WTC11 (cell line): Measurements from ENCODE around the gene KRT1. TPM values are rescaled to one million over a fixed set of nuclear protein-coding genes. Genes with fewer than 3 reads are reported as not detected.

Experiments used
- ATAC-seq: fragments of 200-7000 bp; cut with Tn5 transposase; 2 replicates; pipeline ENCODE4 v1.10.0; 2021; ENCODE audit warnings: mild to moderate bottlenecking, moderate library complexity
- CTCF ChIA-PET: fragments of 300-600 bp; sonication (Branson Sonifier 250); formaldehyde crosslinking; loops from one replicate; lab custom pipeline; 2021; ENCODE audit warnings: antibody characterized with exemption; lab: Charles Lee
- POLR2A ChIA-PET: fragments of 350-600 bp; sonication (Branson Sonifier 250); formaldehyde crosslinking; loops from one replicate; lab custom pipeline; 2021; ENCODE audit warnings: antibody characterized with exemption; lab: Charles Lee
- DNase-seq: peaks from one replicate; pipeline ENCODE4 v3.0.0; 2021; ENCODE audit warnings: low spot score
- H3K27ac Mint-ChIP-seq: 2 replicates; pipeline ENCODE4 v1.8.0; 2021; ENCODE audit warnings: mixed read lengths
- H3K27me3 Mint-ChIP-seq: 2 replicates; pipeline ENCODE4 v1.8.0; 2021; ENCODE audit warnings: low read depth, mild to moderate bottlenecking, moderate library complexity, mixed read lengths
- H3K36me3 Mint-ChIP-seq: 2 replicates; pipeline ENCODE4 v1.8.0; 2021; ENCODE audit warnings: mixed read lengths
- H3K4me1 Mint-ChIP-seq: 2 replicates; pipeline ENCODE4 v1.8.0; 2022; ENCODE audit warnings: mixed read lengths
- H3K4me3 Mint-ChIP-seq: 2 replicates; pipeline ENCODE4 v1.8.0; 2021; ENCODE audit warnings: mild to moderate bottlenecking, moderate library complexity, mixed read lengths
- H3K9me3 Mint-ChIP-seq: 2 replicates; pipeline ENCODE4 v1.8.0; 2021; ENCODE audit warnings: mixed read lengths
- ATF3 ChIP-seq: sonication (generic); formaldehyde crosslinking; conservative IDR thresholded peaks from 2 replicates; pipeline ENCODE4 v1.8.1; 2022; ENCODE audit warnings: mild to moderate bottlenecking, missing genetic modification reagents
- E2F5 ChIP-seq: sonication (generic); formaldehyde crosslinking; IDR thresholded peaks from 2 replicates; pipeline ENCODE4 v1.8.1; 2022; ENCODE audit warnings: mild to moderate bottlenecking, moderate library complexity, missing genetic modification reagents
- ELF4 ChIP-seq: sonication (generic); formaldehyde crosslinking; IDR thresholded peaks from 2 replicates; pipeline ENCODE4 v1.8.1; 2022; ENCODE audit warnings: low read depth, mild to moderate bottlenecking, moderate library complexity, missing genetic modification reagents
- ESRRA ChIP-seq: sonication (generic); formaldehyde crosslinking; IDR thresholded peaks from 2 replicates; pipeline ENCODE4 v1.8.1; 2022; ENCODE audit warnings: mild to moderate bottlenecking, missing genetic modification reagents, borderline replicate concordance
- FOXP1 ChIP-seq: sonication (generic); formaldehyde crosslinking; IDR thresholded peaks from 2 replicates; pipeline ENCODE4 v1.8.0; 2022; ENCODE audit warnings: missing genetic modification reagents, mild to moderate bottlenecking, moderate library complexity, borderline replicate concordance
- GABPB1 ChIP-seq: sonication (generic); formaldehyde crosslinking; IDR thresholded peaks from 2 replicates; pipeline ENCODE4 v1.8.1; 2023; ENCODE audit warnings: mild to moderate bottlenecking, missing genetic modification reagents
- GTF2I ChIP-seq: fragments of 250-450 bp; sonication (Bioruptor Pico); conservative IDR thresholded peaks from 2 replicates; pipeline ENCODE4 v1.4.0; 2021; ENCODE audit warnings: mild to moderate bottlenecking
- JAZF1 ChIP-seq: fragments of 250-450 bp; sonication (Bioruptor Pico); IDR thresholded peaks from 2 replicates; pipeline ENCODE4 v1.9.0; 2021; ENCODE audit warnings: moderate library complexity, mild to moderate bottlenecking, inconsistent platforms
- MAX ChIP-seq: sonication (generic); formaldehyde crosslinking; IDR thresholded peaks from 2 replicates; pipeline ENCODE4 v1.8.0; 2022; ENCODE audit warnings: mild to moderate bottlenecking, missing genetic modification reagents
- MLX ChIP-seq: sonication (generic); formaldehyde crosslinking; IDR thresholded peaks from 2 replicates; pipeline ENCODE4 v1.8.1; 2023; ENCODE audit warnings: mild to moderate bottlenecking, missing genetic modification reagents, moderate library complexity
- MXD4 ChIP-seq: fragments of 250-450 bp; sonication (Bioruptor Pico); IDR thresholded peaks from 2 replicates; pipeline ENCODE4 v1.8.0; 2021; ENCODE audit warnings: mild to moderate bottlenecking, moderate library complexity, borderline replicate concordance
- NFE2L1 ChIP-seq: sonication (generic); formaldehyde crosslinking; IDR thresholded peaks from 2 replicates; pipeline ENCODE4 v1.8.1; 2023; ENCODE audit warnings: missing genetic modification reagents
- NFYB ChIP-seq: sonication (generic); formaldehyde crosslinking; conservative IDR thresholded peaks from 2 replicates; pipeline ENCODE4 v1.8.0; 2022; ENCODE audit warnings: low read depth, missing genetic modification reagents
- NR1H2 ChIP-seq: sonication (generic); formaldehyde crosslinking; IDR thresholded peaks from 2 replicates; pipeline ENCODE4 v1.9.0; 2021; ENCODE audit warnings: mild to moderate bottlenecking, moderate library complexity, missing genetic modification reagents
- NR3C1 ChIP-seq: sonication (generic); formaldehyde crosslinking; conservative IDR thresholded peaks from 2 replicates; pipeline ENCODE4 v1.8.1; 2023; ENCODE audit warnings: low read depth, mild to moderate bottlenecking, missing genetic modification reagents
- OVOL2 ChIP-seq: fragments of 250-450 bp; sonication (Bioruptor Pico); IDR thresholded peaks from 2 replicates; pipeline ENCODE4 v1.9.0; 2021; ENCODE audit warnings: mild to moderate bottlenecking, borderline replicate concordance
- PREB ChIP-seq: sonication (generic); formaldehyde crosslinking; IDR thresholded peaks from 2 replicates; pipeline ENCODE4 v1.8.1; 2022; ENCODE audit warnings: mild to moderate bottlenecking, missing genetic modification reagents, moderate library complexity, borderline replicate concordance
- PRRX2 ChIP-seq: fragments of 250-450 bp; sonication (Bioruptor Pico); IDR thresholded peaks from 2 replicates; pipeline ENCODE4 v1.8.0; 2021; ENCODE audit warnings: mild to moderate bottlenecking
- STAT6 ChIP-seq: sonication (generic); formaldehyde crosslinking; conservative IDR thresholded peaks from 2 replicates; pipeline ENCODE4 v1.8.1; 2023; ENCODE audit warnings: mild to moderate bottlenecking, low read depth, missing genetic modification reagents, moderate library complexity
- TEAD4 ChIP-seq: sonication (generic); formaldehyde crosslinking; IDR thresholded peaks from 2 replicates; pipeline ENCODE4 v1.8.0; 2022; ENCODE audit warnings: mild to moderate bottlenecking, missing genetic modification reagents
- ZNF121 ChIP-seq: sonication (generic); formaldehyde crosslinking; IDR thresholded peaks from 2 replicates; pipeline ENCODE4 v1.8.0; 2023; ENCODE audit warnings: missing genetic modification reagents
- ZNF138 ChIP-seq: sonication (generic); formaldehyde crosslinking; conservative IDR thresholded peaks from 2 replicates; pipeline ENCODE4 v1.8.1; 2022; ENCODE audit warnings: mild to moderate bottlenecking, moderate library complexity, missing genetic modification reagents
- ZNF232 ChIP-seq: sonication (generic); formaldehyde crosslinking; IDR thresholded peaks from 2 replicates; pipeline ENCODE4 v1.8.0; 2022; ENCODE audit warnings: mild to moderate bottlenecking, missing genetic modification reagents
- ZNF317 ChIP-seq: sonication (generic); formaldehyde crosslinking; IDR thresholded peaks from 2 replicates; pipeline ENCODE4 v1.8.1; 2023; ENCODE audit warnings: low read depth, mild to moderate bottlenecking, moderate library complexity, missing genetic modification reagents, borderline replicate concordance
- ZNF425 ChIP-seq: fragments of 250-450 bp; sonication (Bioruptor Pico); conservative IDR thresholded peaks from 2 replicates; pipeline ENCODE4 v1.9.0; 2021; ENCODE audit warnings: mild to moderate bottlenecking
- ZNF671 ChIP-seq: fragments of 250-450 bp; sonication (Bioruptor Pico); IDR thresholded peaks from 2 replicates; pipeline ENCODE4 v1.8.0; 2021; ENCODE audit warnings: mild to moderate bottlenecking
- total RNA-seq: library from RNA; stranded (reverse); gene quantifications from 3 replicates; pipeline ENCODE4 v1.2.3, GENCODE V29; 2021

Gene KRT1
- total RNA-seq, 1 experiment from 2014 or later = not detected

- Mint-ChIP-seq H3K9me3 (peaks cover 5% of the 10 kb centered on the region; the same call in 1 of the 2 replicates), H3K27ac (no peak overlapping the region), H3K4me3 (no peak overlapping the region), H3K36me3 (no peaks in the 10 kb centered on the region), H3K27me3 (peaks cover 19% of the 10 kb centered on the region), H3K4me1 (no peaks in the 10 kb centered on the region)
- ATAC-seq = no peak
- TF ChIP-seq TEAD4 (CRISPR knock-in tag) (no peak), GABPB1 (CRISPR knock-in tag) (no peak), MLX (no peak), PRRX2 (no peak), PREB (no peak), NR1H2 (CRISPR knock-in tag) (no peak), ZNF232 (no peak), MAX (CRISPR knock-in tag) (no peak), E2F5 (no peak)
- no peak for DNase-seq
- POLR2A ChIA-PET = no interaction called here
- CTCF ChIA-PET = interaction anchor here (1.0 kb wide), 1 partner anchor 150 kb away, joined by 3 read pairs; no protein-coding TSS in a partner anchor
Observed at GRCh38 chr12:52720365-52720886, 40.2 kb upstream of the KRT1 start.

- ChIA-PET POLR2A (no interaction called here), CTCF (interaction anchor here (1.2 to 5.2 kb wide), 11 partner anchors 11 to 266 kb away, joined by 3 to 56 read pairs (median 7); no protein-coding TSS in a partner anchor)
- no peak overlapping the region for H3K4me3 Mint-ChIP-seq
- ATAC-seq (no peak), DNase-seq (no peak)
- H3K27ac Mint-ChIP-seq = no peak overlapping the region
- peaks cover 4% of the 10 kb centered on the region; the same call in 1 of the 2 replicates for H3K9me3 Mint-ChIP-seq
- 0 out of 2 replicates have a peak, but pooled peaks cover 6% of the 10 kb centered on the region for H3K4me1 Mint-ChIP-seq
- no peaks in the 10 kb centered on the region for H3K36me3 Mint-ChIP-seq
- peaks cover 53% of the 10 kb centered on the region for H3K27me3 Mint-ChIP-seq
- no peak for TF ChIP-seq ELF4 (CRISPR knock-in tag)
- TF ChIP-seq ZNF138 = no peak
- no peak for TF ChIP-seq ZNF317 (CRISPR knock-in tag)
- no peak for TF ChIP-seq NFE2L1
- no peak for TF ChIP-seq ATF3 (CRISPR knock-in tag)
- TF ChIP-seq ZNF121 (CRISPR knock-in tag) = no peak
- TF ChIP-seq ZNF232 = no peak
- no peak for TF ChIP-seq NR3C1 (CRISPR knock-in tag)
- TF ChIP-seq GTF2I = no peak
- TF ChIP-seq OVOL2 (CRISPR knock-in tag) = no peak
- TF ChIP-seq MXD4 (CRISPR knock-in tag) = no peak
- TF ChIP-seq ZNF671 (CRISPR knock-in tag) = no peak
- TF ChIP-seq FOXP1 = no peak
- TF ChIP-seq E2F5 = no peak
- TF ChIP-seq STAT6 (CRISPR knock-in tag) = no peak
- no peak for TF ChIP-seq JAZF1 (CRISPR knock-in tag)
- no peak for TF ChIP-seq ZNF425 (CRISPR knock-in tag)
- no peak for TF ChIP-seq ESRRA
- TF ChIP-seq NFYB = no peak
Observed at GRCh38 chr12:52716061-52716460, 35.9 kb upstream of the KRT1 start.
